Activated CD4-positive, CD25-positive, alpha-beta regulatory T cell treated with anti-CD3 and anti-CD28 coated beads, Interleukin-2, amount 50 U/mL, for 24 hours (primary cell): ENCODE data around the gene MPI.
A peak's percentile ranks its signal among the peaks of the same experiment; 100 is the strongest.
"Not testable (repeated sequence)": the region's sequence is repeated elsewhere in the genome, so short reads cannot be mapped to it uniquely, and the experiment has no call there.

Experiments
- ATAC-seq, 2 donors: fragments of 150-1000 bp; cut with Tn5 transposase; one replicate each; pipeline ENCODE4 v1.10.0; 2021; ENCODE audit warnings: mild to moderate bottlenecking in 1 of 2, moderate library complexity in 1 of 2

The MPI gene

GRCh38 chr15:74893627-74894026, 3.8 kb downstream of the MPI start:
- ATAC-seq: peak; percentile 36 to 38

- ATAC-seq: not testable (repeated sequence)
These were observed 4.5 kb downstream of the MPI start for GRCh38 chr15:74894383-74894782.

- ATAC-seq: no peak
These were observed 6.0 kb downstream of the MPI start for GRCh38 chr15:74895830-74896229.

- no peak for ATAC-seq
These were observed 6.5 kb downstream of the MPI start for GRCh38 chr15:74896316-74896715.

GRCh38 chr15:74897300-74897701, 7.5 kb downstream of the MPI start:
- no peak for ATAC-seq

GRCh38 chr15:74901612-74902063, 11.8 kb downstream of the MPI start:
- peak; percentile 34 to 42 for ATAC-seq

GRCh38 chr15:74902295-74903075, 12.6 kb downstream of the MPI start:
- no peak for ATAC-seq

- no peak for ATAC-seq
These were observed 13.8 kb downstream of the MPI start for GRCh38 chr15:74903676-74904075.

GRCh38 chr15:74904190-74904805, 14.5 kb downstream of the MPI start:
- ATAC-seq: no peak

- ATAC-seq: peak; percentile 15 to 31
These were observed 16.2 kb downstream of the MPI start for GRCh38 chr15:74906067-74906449.

GRCh38 chr15:74906450-74907162, 16.8 kb downstream of the MPI start, which contains the start of gene FAM219B:
Gene FAM219B (minus strand): TSS chr15:74906851. CDS start chr15:74906800, 51 bp downstream.
- peak; percentile 84 to 87 for ATAC-seq

- peak; percentile 16 to 20 for ATAC-seq
These were observed 17.5 kb downstream of the MPI start for GRCh38 chr15:74907163-74907870.

- ATAC-seq: no peak
These were observed 18.8 kb downstream of the MPI start for GRCh38 chr15:74908635-74909034.

GRCh38 chr15:74913041-74913440, 23.2 kb downstream of the MPI start:
- ATAC-seq: no peak

GRCh38 chr15:74913799-74914198, 24.0 kb downstream of the MPI start:
- ATAC-seq: not testable (repeated sequence)

GRCh38 chr15:74917676-74918075, 27.8 kb downstream of the MPI start:
- ATAC-seq: no peak

GRCh38 chr15:74920456-74920855, 30.6 kb downstream of the MPI start:
- ATAC-seq: no peak

GRCh38 chr15:74924525-74924924, 34.7 kb downstream of the MPI start:
- no peak for ATAC-seq

- ATAC-seq: no peak
These were observed 38.9 kb downstream of the MPI start for GRCh38 chr15:74928771-74929198.

- ATAC-seq: no peak
These were observed 43.7 kb downstream of the MPI start for GRCh38 chr15:74933573-74933972.

GRCh38 chr15:74935193-74935592, 45.4 kb downstream of the MPI start:
- ATAC-seq: not testable (repeated sequence)

- peak in 1 of 2 donors; percentile 2 for ATAC-seq
These were observed 47.4 kb downstream of the MPI start for GRCh38 chr15:74937272-74937589.
